ENCODE results near the gene NRP1.
"Not testable (repeated sequence)": the region's sequence is repeated elsewhere in the genome, so short reads cannot be mapped to it uniquely, and the experiment has no call there.

The NRP1 gene

DNA sequence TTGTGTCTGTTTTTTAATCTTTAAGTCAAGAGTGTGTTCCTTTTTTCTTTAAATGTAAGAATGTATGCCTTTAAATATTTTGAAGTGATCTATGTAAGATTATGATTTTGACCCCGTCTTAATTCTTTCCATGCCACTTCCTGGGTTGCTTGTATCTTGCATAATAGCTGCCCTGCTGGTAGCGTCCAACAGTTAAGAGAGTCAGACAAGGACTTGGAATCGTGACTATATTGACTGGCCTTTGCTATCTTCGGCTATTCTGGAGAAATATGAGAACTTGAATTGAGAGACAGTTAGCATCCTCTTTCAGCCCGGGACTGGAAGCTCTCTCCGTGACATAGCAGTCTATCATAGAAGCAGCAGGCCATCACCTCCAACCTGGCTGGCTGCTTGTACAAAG lies 13.0 kb downstream of the NRP1 start:
- DNase-seq (ENCODE audit: low read depth, low spot score), result no peak

DNA sequence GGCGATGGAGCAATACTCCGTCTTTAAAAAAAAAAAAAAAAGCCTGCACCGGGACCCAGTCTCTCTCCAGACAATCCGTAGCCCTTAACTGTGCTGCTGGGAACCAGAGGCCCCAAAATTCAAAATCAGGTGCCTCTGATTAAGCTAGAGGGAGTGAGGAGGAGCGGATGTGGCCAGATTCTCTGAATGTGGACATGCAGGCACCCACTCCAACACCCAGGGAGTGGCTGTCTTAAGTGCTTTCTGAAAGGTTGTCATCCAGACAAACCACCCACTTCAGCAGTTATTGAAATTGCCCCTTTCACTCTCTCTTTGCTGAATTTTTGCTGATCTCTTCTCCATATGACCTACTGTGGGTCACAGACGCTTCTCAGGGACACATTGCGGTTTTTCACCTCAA lies 14.2 kb downstream of the NRP1 start:
- DNase-seq (ENCODE audit: low read depth, low spot score), result no peak

DNA sequence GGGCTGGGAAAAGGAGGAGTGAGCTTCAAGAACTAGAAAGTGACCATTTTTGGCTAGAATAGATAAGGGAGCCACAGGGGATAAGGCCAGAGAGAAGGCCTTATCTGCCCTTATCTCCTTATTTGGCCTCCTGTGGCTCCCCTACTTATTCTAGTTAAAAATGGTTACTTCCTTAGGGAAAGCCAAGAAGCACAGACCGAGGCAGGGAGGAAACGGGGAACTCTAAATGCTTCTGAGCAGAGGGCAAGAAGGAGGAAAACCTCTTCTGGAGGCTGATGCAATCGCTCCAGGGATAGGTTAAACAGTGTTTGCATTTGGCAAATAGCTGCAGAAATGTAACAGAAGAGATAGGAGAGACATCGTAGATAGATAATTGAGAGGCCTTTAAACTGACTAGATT lies 18.6 kb downstream of the NRP1 start:
- no peak for DNase-seq (ENCODE audit: low read depth, low spot score)

DNA sequence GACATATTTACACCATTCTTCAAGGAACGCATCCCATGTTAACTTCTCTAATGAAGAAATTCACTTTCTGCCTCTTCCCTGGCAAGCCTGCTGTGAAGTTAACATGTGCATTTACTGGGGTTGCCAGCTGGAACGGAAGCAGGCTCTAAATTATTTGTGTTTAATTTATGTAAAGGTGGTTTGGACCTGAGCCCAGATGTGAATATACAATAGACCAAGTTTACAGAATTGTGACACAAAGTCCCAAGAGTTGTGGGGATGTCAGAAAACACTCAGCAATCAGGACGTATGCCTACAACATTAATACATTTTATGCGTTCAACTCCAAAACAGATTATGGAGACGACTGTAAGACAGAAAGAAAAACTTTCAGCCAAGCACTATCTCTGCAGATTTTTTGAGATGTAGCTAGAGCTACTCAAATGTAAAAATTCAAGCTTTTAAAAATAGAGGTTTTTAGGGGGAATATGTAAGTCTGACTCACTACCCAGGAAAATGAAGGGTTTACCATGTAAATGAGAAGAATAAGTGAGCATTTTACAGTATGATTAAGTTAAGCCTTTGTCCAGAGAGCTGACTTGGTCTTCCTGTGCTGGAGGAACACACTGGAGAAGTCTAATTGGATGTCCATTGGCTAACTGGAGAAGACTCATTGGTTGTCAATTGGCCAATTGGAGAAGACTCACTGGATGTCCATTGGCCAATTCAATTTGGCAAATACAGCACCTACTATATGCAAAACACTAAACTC lies 19.5 kb downstream of the NRP1 start:
- DNase-seq (ENCODE audit: low read depth, low spot score), result no peak

DNA sequence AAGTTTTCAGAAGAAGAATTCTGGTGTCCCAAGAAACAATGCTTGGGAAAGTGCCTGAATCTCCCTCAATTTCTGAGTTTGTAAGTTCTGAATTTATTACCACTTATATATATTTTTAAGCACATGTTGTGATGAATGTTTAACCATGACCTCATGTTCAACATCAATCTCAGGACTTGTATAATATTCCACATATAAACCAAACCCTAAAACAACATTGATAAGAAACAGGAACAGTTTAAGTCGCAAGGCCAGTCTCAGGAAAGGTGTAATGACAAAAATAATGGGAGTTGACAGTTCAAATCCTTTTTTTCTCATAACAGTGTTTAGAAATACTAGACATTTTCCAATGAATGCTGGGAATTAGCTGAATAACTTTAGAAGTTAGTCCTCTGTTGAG lies 22.8 kb downstream of the NRP1 start:
- DNase-seq (ENCODE audit: low read depth, low spot score), result no peak

DNA sequence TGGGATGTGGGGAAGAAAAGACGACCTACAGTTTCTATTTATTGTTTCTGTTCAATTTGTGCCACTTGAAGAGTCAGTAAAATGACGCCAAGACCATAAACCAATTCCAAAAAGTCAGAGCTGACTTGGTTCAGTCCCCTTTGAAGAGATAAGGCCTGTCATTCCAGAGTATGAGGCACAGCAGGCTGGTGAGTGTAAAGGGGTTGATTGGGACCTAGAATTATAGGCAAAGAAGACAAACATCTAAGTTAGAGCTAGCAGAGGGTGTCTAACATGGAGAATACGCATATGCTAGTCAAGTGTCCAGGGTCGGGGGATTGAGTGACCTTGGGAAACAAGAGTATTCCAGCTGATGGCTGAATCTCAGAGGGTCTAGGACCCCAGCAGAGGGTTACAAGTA lies 23.6 kb downstream of the NRP1 start:
- no peak for DNase-seq (ENCODE audit: low read depth, low spot score)

DNA sequence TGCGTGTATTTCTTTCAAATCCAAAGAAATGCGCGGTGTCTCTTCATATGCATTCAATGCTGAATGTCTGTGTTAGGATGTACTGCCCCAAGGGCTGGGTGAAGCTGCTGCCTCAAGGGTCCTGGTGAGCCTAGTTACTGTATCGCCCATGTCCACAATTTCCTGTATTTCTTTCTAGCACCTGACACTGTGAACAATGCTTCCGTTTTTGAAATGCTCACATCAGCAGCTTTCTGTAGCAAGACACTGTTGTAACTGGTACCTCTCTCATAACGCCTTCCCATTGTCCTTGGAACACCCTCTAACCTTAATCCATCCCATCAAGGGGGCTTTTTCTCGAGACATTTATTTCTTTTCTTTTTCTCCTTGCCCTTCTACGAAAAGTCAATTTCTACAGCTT lies 25.1 kb downstream of the NRP1 start:
- no peak for DNase-seq (ENCODE audit: low read depth, low spot score)

DNA sequence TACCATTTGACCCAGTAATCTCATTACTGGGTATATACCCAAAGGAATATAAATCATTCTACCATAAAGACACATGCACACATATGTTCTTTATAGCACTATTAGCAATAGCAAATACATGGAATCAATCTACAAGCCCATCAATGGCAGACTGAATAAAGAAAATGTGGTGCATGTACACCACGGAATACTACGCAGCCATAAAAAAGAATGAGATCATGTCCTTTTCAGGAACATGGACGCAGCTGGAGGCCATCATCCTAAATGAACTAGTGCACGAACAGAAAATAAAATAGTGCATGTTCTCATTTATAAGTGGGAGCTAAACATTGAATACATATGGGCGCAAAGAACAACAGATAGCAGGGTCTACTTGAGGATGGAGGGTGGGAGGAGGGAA lies 26.6 kb downstream of the NRP1 start:
- no peak for DNase-seq (ENCODE audit: low read depth, low spot score)

DNA sequence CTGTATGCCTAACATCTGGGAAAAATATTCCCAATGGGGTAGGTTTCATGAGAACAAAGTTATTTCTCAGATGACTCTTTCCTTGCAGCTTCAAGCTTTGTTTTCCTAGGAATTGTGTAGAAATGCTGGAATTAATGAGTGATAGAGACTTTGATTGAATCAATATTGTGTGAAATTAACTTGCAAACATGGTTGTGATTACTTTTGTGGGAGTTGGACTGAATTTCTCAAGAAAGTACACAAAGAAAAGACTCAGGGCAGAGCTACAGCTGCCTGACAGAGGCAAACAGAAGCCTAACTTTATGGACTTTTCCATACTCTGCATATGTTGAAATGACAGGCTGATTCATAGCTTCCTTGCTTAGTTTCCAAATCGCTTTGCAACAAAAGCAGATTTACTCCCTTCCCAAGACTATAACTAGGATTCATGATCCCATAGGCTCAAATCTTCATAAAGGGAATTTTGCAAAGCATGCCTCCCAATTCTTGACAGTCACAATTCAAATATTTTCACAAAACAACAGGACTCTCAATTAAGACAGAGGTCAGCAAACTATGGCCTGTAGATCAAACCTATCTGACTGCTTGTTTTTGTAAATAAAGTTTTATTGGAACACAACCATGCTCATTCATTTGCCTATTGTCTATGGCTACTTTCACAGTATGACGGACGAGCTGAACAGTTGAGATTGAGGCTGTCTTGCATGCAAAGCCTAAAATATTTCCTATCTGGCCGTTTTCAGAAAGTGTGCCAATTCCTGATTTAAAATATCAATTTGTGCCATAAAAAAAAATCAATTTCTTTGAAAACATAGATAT lies 27.6 kb downstream of the NRP1 start:
- no peak for DNase-seq (ENCODE audit: low read depth, low spot score)

DNA sequence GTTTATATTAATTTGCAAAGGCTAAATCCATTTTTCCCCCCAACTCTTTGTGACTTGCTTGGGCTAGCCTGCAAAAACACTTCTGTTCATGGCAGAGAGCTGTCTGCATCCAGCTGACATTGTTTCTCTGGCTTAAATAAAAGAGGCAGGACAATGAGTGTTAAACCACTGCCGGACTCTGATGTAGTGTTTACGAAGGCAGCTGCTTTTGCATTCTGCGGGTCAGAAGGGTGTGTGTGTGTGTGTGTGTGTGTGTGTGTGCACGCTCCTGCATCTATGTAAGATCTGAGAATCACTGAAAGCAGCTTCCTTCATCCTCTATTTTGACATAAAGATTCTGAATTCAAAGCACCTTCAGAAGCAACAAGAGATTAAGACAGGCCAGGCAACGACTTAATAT lies 28.3 kb downstream of the NRP1 start:
- DNase-seq (ENCODE audit: low read depth, low spot score), result no peak

DNA sequence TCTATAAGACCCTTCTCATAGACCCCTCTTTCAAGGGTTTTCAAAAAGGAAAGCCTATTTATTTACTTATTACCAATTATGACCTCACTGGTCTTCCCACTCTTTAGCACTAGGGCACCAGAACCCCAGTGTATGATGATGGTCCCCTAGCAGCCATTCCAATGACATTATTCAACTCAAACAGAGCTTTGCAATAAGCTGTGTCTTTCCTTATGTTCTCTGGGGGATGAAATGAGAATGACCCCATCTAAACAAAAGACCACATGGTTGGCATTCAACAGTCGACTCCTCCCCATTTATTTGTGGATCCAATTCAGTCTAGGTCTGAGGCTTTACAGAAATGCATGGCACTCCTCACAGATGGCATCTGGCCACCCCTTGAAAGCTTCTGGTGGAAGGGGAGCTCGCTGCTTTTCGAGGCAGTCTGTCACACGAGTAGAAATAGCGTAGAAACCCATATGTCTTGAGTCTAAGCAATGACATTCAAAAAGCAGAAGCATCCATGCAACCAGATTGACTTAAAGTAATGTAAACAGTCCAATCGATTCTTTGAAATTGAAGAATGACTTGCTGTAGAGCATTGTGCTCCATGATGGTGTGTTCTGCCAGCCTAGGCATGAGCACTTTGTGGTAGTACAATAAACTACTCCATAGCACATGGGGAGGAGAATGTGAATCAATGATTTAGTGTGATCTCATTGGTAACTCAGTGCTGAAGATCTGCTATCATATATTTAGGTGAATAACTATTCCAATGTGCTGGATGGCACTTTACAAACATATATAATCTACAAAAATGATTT lies 29.8 kb downstream of the NRP1 start:
- no peak for DNase-seq (ENCODE audit: low read depth, low spot score)

DNA sequence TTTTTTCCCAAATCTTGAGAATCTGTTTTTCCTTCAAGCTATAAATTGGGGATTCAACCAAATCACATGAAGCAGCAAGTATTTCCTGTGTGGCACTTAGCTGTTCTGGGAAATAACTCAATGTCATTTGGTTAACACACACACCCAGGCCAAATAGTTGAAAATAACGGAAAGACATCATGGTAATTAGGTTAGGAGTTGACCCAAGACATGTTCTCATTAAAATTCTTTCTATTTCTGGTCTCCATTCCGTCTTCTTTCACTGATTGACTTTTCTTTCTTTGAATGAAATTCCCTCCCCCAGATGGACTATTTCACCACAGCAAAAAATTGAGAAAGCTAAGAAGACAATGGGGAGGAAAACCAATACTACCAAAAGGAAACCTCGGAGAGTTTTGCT lies 30.5 kb downstream of the NRP1 start:
- DNase-seq (ENCODE audit: low read depth, low spot score), result no peak

DNA sequence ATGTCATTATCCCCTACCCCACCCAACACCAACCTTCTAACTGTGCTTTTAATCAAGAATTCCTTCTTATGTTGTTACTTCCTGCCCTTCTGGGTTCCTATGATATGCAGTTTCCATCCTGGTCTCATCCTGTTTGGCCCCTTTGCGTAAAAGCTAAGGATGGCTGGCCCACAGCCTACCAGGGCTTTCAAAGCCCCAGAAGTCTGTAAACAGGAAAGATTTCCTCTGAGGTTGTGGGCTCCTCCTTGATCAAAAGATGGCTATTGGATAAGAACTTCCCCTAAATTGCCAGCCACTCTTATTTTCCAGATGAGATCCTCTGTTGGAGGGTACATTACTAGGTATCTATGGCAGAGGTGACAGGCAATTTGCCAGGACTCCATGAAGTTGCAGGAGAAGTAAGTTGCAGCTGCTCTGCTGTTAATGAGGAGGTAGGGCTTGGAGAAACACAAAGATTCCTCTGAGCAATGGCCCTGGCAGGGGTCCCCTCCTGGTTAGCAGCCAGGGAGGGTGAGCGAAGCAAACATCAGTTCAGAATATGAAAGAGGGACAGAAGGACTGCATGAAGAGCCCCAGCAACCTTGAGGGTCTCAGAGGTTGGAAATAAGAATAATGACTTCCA lies 32.1 kb downstream of the NRP1 start:
- no peak for DNase-seq (ENCODE audit: low read depth, low spot score)

DNA sequence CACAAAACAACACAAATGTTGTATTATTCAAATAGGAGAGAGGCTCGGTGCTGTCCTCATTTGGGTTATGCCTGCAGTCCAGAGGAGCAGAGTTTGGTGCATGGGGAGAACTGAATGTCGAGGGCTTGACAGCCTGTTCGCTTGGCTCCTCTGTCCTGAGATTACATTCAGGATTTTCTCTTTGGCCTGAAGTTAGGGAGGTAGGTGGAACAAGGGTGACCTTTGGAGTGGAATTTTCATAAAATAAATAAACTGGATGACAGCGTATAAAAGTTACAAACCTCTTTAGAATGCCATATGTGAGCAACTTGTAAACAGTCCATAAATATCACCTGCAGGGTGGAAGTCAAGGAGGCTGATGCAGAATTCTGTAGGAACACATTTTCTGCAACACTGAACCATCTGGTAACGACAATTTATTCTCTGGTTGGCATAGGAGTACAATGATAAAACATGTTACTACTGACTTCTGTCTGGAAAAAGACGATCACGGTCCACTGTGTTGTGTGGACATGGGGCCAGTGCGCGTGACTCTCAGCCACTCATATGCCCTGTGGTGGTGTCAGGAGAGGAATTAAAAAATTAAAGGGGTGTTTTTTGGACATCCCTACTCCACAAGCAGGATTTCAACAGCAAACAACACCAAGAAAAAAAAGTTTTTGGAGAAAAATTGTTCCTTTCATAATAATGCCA lies 33.2 kb downstream of the NRP1 start:
- DNase-seq (ENCODE audit: low read depth, low spot score), result no peak

DNA sequence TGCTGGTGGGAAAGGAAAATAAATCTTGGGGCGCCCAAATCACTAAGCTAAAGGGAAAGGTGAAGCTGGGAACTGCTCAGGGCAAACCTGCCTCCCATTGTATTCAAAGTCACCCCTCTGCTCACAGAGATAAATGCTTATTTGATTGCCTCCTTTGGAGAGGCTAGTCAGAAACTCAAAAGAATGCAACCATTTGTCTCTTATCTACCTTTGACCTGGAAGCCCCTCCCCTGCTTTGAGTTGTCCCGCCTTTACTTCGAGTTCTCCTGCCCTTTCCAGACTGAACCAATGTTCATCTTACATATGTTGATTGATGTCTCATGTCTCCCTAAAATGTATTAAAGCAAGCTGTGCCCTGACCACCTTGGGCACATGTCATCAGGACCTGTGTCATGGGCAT lies 33.9 kb downstream of the NRP1 start:
- DNase-seq (ENCODE audit: low read depth, low spot score), result not testable (repeated sequence)

DNA sequence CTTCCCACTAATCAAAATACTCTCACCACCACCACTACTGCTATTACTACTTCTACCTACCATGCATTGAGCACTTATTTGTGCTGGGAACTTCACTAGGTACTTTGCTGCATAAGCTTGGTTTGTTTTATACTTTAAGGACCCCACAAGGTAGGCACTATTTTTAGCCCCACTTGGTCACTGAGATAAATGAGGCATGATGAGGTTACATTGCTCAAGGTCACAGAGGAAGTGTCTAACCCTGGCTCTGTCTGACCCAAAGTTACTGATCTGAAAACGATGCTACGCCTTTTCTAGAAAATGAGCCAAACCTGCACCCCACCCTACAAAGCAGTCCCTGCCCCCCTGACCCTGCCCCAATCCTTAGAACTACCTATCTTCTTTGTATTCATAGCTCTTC lies 35.6 kb downstream of the NRP1 start:
- no peak for DNase-seq (ENCODE audit: low read depth, low spot score)

DNA sequence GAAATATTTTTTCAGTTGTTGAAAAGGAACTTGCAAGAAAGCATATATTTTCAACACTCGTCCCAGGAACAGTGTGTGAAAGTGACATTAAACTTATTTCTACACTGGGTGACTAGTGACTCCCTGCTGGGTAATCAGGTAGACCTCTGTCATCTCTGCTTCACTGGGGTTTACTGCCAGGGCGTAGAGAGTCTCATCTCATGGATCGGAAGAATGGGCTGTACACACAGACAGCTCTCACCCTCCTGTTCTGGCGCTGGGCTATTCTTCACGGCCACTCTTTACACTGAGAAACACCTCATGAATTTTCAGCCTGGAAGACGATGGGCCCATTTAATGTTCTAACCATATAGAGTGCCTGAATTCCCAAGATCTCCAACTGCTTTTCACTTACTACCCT lies 36.4 kb downstream of the NRP1 start:
- DNase-seq (ENCODE audit: low read depth, low spot score), result no peak

DNA sequence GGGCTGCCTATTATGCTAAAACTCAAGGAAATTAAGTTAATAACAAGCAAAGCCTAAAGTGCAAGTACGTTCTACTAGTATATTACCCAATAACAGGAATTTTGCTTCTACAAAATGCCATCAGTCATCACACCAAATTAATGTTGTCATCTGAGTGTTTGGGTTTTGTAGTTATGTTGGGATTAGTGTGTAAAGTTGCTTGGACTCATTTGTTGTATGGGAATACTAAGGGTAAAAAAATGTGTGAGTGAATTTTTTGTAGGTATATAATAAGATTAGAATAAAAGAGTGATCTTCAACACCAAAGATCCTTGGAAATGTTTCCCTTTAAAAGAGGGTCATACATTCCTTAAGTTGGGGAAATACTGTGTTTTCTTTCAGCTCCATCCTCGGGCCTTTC lies 38.6 kb downstream of the NRP1 start:
- DNase-seq (ENCODE audit: low read depth, low spot score), result no peak

DNA sequence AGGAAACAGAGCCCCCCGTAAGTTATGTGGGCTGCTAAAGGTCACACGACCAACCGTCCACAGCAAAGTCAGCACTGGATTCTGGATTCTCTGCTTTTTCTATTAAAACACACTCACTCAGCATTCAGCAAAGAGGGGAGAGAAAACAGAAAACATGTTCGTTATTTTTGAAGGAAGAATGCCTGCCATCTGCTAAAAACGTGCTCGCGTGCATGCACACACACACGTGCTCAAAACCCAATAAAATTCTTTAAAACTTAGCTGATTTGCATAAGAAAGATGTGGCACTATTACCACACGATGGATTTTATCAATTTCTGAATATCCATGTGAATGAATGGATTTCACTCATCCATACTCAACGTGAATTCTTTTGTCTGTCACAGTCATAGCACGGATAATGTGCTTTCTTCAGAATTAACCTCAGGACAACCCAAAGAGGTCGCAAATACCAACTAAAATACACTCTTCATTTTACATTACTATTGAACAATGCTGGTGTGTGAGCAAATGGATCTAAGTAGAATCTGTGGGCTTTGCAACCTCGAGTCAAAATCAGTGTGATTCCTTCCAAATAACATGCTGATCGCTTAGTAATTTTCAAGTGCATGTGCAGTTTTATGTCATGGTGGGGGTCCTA lies 40.8 kb downstream of the NRP1 start:
- DNase-seq (ENCODE audit: low read depth, low spot score), result no peak

DNA sequence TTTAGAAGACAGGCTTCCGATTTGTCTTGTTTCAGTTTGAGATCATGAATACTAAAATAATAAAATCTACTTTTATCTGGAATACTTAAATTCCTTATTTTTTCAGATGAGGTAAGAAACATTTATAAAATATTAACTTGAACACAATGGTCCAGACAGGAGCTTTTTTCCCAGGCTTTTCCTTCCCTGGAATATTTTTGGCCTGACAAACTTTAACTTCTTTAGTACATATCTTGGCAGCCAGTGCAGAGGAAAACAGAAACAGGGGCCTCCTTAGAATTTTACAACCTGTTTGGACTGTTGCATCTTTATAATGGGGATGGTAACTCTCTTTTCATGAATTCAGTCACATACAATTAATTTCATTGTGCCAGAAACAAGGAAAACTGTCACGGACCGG lies 41.4 kb downstream of the NRP1 start:
- no peak for DNase-seq (ENCODE audit: low read depth, low spot score)

DNA sequence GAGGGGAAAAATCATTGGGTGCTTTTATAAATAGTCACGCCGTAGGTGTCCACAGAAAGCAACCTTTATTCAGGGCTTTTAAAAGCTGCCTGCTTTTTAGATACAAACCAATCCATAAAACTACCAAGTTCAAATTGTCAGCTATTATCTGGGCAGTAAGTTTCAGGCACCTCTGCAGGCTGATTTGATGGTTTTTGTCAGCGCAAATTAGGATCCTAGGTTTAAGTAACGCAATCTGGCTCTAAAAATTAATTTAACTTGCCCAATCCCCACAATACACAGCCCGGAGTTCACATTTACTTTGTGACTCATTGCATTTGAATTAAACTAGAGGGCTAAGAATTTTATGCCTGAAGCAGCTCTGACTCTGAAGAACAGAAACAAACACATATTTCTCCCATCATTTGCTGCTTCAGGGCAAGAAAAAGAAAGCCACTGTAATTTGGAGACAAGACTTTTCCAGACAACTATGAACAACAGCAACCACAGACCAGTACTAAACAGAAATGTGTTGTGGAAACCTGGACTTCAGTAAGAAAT lies 43.3 kb downstream of the NRP1 start:
- no peak for DNase-seq (ENCODE audit: low read depth, low spot score)
